ENCODE measurements around the gene UBE2E2.

The UBE2E2 gene

DNA sequence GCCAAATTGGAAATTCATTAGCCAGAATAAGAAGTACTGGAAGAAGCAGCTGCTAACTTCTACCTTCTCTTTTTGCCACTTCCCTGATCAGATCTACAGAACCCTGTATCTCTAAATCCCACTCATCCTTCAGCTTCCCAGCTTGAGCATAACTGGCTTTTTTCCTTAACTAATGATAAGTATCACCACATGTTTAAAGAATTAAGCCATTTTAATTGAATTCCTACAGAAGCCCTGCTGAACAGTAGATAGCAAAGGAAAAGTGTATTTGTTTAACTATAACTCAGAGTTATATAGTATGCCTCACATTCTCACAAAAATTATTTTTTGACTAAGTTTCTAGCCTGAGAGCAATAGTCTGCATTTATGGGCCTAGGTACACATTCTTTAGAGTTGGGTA lies 262.4 kb downstream of the UBE2E2 start:
- Histone ChIP-seq H3K4me1 (ENCODE audit: insufficient read depth, low read length, severe bottlenecking) (no peaks in the 10 kb centered on the region), H3F3A (ENCODE audit: insufficient read depth, low read length) (peaks cover 5% of the 10 kb centered on the region; the same call in 1 of the 2 replicates), H3K9me3 (ENCODE audit: low read length) (peaks cover 5% of the 10 kb centered on the region), H3K36me3 (ENCODE audit: insufficient read depth, low read length) (no peaks in the 10 kb centered on the region), H2AFZ (ENCODE audit: low read length) (no peak overlapping the region), H3K27me3 (ENCODE audit: insufficient read depth, low read length) (no peaks in the 10 kb centered on the region), H3K27ac (ENCODE audit: low read depth, low read length, poor library complexity, severe bottlenecking) (no peak overlapping the region), H3K4me3 (ENCODE audit: low read depth, low read length, poor library complexity, severe bottlenecking) (no peak overlapping the region), H3K9me2 (ENCODE audit: low read depth, low read length) (no peaks in the 10 kb centered on the region), H3K79me2 (ENCODE audit: insufficient read depth, low read length) (no peaks in the 10 kb centered on the region), H3K9ac (ENCODE audit: low read length) (no peak overlapping the region), H3K4me2 (ENCODE audit: low read length) (no peak overlapping the region), H4K20me1 (ENCODE audit: insufficient read depth, low read length) (no peaks in the 10 kb centered on the region)
- TF ChIP-seq CTCF (IDR thresholded peaks at IDR 0.05; ENCODE audit: low read length): no peak

GRCh38 chr3:23468203-23468602 lies 265.1 kb downstream of the UBE2E2 start:
- Histone ChIP-seq H3F3A (ENCODE audit: insufficient read depth, low read length) (peaks cover 5% of the 10 kb centered on the region; the same call in 1 of the 2 replicates), H3K27me3 (ENCODE audit: insufficient read depth, low read length) (no peaks in the 10 kb centered on the region)

DNA sequence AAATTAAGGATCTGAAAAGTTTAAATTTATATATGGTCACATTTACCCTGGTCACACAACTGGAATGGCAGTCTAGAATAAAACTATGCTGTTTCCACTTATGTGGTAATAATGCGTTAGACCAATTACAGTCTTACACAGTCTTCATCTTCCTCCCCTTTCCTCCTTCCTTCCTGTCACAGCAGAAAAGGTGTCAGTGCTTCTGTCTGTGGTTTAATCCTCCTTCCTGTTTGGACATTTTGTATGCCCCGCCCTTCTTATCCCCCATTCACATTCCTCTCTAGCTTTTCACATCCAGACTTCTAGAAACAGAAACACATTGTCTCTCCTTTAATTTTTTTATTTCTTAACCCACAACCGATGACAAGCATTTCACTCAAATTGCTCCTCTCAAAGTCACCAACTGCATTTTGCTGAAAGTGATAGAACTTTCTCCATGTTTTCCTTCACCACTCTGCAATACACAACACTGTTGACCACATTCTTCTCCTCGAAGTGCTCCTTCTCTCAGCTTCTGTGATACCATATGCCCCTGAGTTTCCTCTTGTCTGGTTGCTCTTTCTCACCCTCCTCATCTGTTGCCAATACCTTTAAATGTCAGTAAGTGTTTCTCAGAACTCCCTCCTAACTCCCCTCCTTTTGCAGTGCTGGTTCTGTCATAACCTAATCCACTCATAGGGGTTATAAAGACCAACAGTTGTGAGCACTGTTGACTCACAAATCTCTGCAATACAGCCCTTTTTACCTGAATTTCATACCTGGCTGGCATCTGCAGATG lies 271.6 kb downstream of the UBE2E2 start:
- Histone ChIP-seq H3K9me3 (ENCODE audit: low read length) (peaks cover 22% of the 10 kb centered on the region), H3K27ac (ENCODE audit: low read depth, low read length, poor library complexity, severe bottlenecking) (no peak overlapping the region), H3F3A (ENCODE audit: insufficient read depth, low read length) (no peaks in the 10 kb centered on the region), H3K79me2 (ENCODE audit: insufficient read depth, low read length) (no peaks in the 10 kb centered on the region), H4K20me1 (ENCODE audit: insufficient read depth, low read length) (no peaks in the 10 kb centered on the region), H3K4me3 (ENCODE audit: low read depth, low read length, poor library complexity, severe bottlenecking) (no peak overlapping the region), H3K4me2 (ENCODE audit: low read length) (no peak overlapping the region), H3K36me3 (ENCODE audit: insufficient read depth, low read length) (no peaks in the 10 kb centered on the region), H2AFZ (ENCODE audit: low read length) (no peak overlapping the region), H3K4me1 (ENCODE audit: insufficient read depth, low read length, severe bottlenecking) (no peaks in the 10 kb centered on the region), H3K9me2 (ENCODE audit: low read depth, low read length) (no peaks in the 10 kb centered on the region), H3K27me3 (ENCODE audit: insufficient read depth, low read length) (no peaks in the 10 kb centered on the region), H3K9ac (ENCODE audit: low read length) (no peak overlapping the region)
- TF ChIP-seq EZH2 (IDR thresholded peaks at IDR 0.05; ENCODE audit: borderline replicate concordance, low read length) (no peak), CTCF (IDR thresholded peaks at IDR 0.05; ENCODE audit: low read length) (no peak)

More at GRCh38 chr3:23468203-23468602, 265.1 kb downstream of the UBE2E2 start:
- H3K79me2 ChIP-seq (ENCODE audit: insufficient read depth, low read length): no peaks in the 10 kb centered on the region
- TF ChIP-seq CTCF (IDR thresholded peaks at IDR 0.05; ENCODE audit: low read length) (no peak), EZH2 (IDR thresholded peaks at IDR 0.05; ENCODE audit: borderline replicate concordance, low read length) (no peak)
- no peaks in the 10 kb centered on the region for H3K9me2 ChIP-seq (ENCODE audit: low read depth, low read length)
- no peaks in the 10 kb centered on the region for H4K20me1 ChIP-seq (ENCODE audit: insufficient read depth, low read length)
- H3K36me3 ChIP-seq (ENCODE audit: insufficient read depth, low read length): no peaks in the 10 kb centered on the region
- no peak overlapping the region for H3K4me2 ChIP-seq (ENCODE audit: low read length)
- H3K4me3 ChIP-seq (ENCODE audit: low read depth, low read length, poor library complexity, severe bottlenecking): no peak overlapping the region
- no peaks in the 10 kb centered on the region for H3K4me1 ChIP-seq (ENCODE audit: insufficient read depth, low read length, severe bottlenecking)
- H3K9me3 ChIP-seq (ENCODE audit: low read length): peaks cover 5% of the 10 kb centered on the region
- H3K9ac ChIP-seq (ENCODE audit: low read length): no peak overlapping the region
- H3K27ac ChIP-seq (ENCODE audit: low read depth, low read length, poor library complexity, severe bottlenecking): no peak overlapping the region
- no peak overlapping the region for H2AFZ ChIP-seq (ENCODE audit: low read length)
